ENCODE data around the gene PAPPA.

Gene PAPPA

DNA sequence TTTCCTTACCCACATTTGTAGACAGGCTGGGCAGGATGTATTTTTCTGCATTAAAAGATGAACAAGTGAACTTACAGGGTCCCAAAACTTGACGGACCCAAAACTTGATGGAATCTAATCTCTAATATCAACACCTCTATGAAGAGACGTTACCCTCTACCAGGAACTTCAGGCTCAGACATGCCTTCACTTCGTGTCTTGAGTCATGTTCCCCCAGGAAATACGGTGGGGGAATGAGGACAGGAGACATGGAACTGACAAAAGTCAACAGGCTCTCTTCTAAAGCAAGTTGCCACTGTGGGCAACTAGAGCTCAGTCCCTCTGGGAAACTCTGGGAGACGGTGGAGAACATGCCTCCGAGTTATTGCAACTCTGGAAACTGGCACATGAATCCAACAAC, 196.1 kb downstream of the PAPPA start:
- no peak for DNase-seq (ENCODE audit: low read depth)

DNA sequence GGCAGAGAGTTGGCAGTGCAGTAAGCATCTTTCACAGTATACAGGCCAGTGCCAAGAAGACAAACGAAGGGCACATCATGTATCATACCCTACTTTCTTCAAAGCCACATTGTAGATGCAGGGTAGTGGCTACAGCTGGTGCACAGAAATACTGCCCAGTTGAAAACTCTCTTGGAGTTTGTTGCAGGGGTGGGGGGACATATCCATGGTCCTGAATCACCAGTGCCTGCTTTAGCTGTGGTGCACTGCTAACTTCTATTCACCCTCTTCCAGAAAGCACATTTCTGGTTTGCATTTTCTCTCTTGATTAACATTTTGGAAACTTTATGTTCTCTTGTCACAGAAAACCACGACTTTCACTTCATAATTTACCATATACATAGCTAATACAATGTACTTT, 196.6 kb downstream of the PAPPA start:
- DNase-seq (ENCODE audit: low read depth) = no peak

DNA sequence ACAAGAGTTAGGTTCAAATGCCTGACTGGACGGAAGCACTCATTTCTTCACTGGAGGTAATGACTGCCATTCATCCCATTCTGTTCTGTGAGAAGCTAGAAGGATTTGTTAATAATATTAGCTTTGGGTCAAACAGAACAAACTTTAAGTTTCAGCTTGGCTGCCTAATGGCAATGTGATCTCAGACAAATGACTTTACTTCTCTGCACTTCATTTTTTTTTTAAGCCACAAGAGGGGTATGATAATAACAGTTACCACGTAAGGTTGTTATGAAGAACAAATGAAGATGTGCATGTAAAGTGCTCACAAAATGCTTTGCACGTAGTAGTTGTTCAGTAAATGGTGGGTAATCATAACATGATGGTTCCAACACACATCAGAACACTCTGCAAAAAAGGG, 199.4 kb downstream of the PAPPA start:
- DNase-seq (ENCODE audit: low read depth) = no peak

DNA sequence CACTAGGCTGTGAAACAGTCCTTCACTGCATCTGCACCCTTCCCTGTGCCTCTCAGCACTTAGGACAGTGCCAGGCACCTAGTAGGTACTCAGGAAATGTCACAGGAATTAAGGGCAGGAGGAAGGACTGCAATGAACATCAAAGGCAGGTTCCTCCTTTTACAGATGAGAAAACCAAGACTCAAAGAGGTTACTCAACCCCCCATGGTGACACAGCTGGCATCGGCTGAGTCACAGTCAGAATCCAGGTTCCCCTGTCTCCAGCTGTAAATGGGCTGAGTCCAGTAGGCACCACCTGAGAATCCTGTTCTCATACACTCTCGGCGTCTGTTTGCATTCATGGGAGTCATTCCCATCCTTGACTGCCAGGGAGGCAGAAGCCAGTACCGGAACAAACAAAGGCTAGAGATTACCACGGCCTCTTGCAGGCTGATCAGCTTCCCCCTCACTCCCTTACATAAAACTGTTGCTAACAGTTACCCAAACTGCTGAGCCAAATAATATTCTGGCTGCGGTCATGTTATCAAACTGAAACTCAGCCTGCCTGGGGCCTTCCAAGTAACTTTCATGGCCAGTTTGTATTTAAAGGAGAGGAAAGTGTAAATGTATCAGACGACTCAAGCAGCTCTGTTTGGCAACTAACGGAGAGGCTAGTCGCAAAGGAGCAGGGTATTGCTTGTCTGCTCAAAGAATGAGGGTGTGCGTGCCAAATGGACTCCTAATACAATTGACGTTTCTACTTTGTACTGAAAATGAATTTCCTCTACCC, 201.7 kb downstream of the PAPPA start:
- peak; percentile 24 for DNase-seq (ENCODE audit: low read depth)

DNA sequence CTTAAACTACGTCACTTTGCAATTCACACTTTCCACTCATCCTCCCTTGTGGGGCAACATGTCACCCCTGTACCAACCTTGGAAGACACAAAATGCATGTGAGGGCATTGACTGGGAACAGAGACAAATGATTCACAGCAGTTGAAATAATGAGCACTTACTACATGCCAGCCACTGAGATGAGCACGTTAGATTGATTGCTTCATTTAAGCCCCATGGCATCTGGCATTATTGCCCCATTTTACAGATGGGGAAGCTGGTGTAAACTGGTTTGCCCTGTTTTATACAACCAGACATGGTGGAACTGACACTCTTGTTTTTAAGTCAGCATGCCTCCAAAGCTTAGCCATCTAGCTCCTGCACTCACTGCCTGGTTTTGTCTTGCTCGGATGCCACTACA, 204.7 kb downstream of the PAPPA start:
- DNase-seq (ENCODE audit: low read depth) = peak; percentile 46

DNA sequence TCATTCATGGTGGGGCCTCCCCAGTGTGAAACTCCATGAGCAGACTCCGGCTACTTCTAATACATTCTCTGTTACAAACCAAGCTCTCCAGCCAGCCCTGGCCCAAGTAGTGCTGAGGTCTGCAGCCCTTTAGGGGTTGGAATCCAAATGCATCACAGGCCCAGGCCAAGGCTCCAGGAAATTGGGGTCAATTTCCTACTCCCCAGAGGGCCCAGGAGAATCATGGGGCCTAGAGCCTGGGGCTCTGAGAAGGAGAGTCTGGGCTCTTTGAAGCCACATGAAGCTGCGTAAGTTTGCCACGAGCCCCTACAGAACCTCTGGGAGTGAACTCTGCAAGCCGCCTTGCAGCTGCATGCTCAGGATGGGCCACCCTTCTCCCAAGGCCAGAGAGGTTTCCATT, 206.4 kb downstream of the PAPPA start:
- DNase-seq (ENCODE audit: low read depth) = no peak

DNA sequence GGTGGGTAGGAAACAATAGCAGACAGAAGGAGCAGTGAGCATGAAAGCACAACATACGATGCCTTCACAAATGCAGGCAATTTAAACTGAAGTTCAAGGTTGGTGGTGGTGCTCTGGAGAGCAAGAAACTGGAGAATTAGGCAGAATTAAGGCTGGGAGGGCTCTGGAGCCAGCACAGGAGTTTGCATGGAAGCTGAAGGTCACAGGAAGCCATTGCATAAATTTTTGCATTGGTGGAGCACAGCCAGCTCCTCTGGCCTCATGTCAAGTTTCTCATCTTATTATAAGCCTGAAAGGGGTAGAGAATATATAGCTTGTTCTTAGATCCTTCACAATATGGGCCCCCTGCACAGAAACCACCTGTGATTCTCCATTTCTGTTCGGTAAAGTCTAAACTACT, 207.4 kb downstream of the PAPPA start:
- DNase-seq (ENCODE audit: low read depth) = no peak

DNA sequence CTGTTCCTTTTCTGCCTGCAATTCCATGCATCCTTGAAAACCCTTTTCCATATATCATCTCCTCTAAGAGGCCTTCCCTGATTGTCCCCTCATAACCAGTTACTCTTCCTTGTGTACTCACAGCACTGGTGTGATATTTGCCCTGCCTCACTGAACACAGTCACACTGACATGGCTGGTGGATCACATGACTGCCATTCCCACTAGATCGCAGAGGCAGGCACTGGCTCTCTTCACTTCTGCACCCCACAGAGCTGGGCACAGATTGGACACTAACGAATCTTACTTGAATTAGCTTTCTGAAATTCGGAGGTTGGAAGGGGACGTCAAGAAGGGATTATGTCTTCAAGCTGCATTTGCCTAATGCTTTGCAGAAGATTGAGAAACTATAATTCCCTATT, 208.0 kb downstream of the PAPPA start:
- DNase-seq (ENCODE audit: low read depth) = no peak

DNA sequence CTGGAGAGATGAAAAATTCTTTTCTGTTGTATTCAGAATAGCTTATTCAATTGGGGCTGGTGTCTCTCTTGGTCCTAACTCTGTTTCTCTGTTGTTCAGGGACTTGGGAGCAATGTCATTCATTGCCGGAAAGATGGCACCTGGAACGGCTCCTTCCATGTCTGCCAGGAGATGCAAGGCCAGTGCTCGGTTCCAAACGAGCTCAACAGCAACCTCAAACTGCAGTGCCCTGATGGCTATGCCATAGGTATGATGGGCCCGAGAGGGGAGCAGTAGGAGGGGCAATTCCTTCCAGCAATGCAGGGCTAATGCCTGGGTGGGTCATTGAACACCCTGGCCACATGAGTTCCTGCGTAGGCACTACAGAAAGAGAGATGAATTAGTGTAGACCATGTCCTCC, 208.9 kb downstream of the PAPPA start:
- DNase-seq (ENCODE audit: low read depth) = no peak

DNA sequence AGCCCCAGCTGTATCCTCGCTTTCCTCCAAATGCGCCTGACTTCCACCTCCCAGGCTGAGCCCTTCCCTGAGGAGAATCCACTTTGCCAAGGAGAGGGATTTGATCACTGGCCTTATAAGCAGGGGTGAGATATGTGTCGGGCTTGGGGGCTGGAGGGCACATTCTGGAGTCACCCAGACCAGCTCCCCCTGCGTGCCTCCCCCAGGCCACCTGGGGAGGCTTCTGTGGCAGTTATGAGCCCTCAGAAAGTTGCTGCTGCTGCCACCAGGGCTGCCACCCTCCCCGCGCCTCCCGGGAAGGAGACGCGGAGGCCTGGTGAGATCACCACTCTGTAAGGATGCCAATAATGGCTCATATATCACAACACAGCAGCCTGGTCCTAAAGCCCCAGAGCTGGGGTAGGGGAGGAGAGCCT, 211.5 kb downstream of the PAPPA start:
- peak; percentile 57 for DNase-seq (ENCODE audit: low read depth)

DNA sequence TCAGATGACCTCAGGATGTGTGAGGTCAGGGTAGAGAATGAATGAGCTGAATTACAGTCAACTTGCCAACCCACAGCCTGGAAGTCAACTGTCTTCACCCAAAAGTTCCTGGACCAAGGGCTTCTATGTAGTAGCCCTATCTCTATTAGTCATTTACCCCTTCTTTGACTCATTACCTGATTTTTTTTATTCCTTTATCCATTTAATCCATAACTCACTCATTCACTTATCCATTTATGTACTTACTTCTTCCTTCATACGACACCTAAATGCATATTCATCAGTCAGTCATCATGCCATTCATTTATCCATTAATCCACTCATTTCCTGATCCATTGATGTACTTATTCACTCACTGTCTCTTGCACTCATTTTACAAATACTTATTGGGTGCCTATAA, 212.7 kb downstream of the PAPPA start:
- no peak for DNase-seq (ENCODE audit: low read depth)

DNA sequence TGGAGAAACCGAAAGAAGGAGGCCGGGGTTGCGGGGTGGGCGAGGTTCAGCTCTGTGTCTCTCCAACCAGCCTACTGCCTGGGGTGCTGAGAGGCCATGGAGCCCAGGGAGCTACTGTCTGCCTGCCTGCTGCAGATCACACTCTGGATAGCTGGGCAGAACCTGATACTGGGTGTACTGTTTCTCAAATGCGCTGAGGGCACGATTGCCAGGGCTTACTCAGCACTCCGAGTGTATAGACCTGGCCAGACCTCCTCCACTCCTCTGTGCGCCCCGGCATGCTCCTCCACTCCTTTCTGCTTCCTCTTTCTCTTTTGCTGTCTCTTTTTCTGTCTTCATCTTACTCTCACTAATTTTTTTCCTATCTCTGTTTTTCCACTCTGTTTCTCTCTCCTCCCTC, 215.1 kb downstream of the PAPPA start:
- peak; percentile 66 for DNase-seq (ENCODE audit: low read depth)

DNA sequence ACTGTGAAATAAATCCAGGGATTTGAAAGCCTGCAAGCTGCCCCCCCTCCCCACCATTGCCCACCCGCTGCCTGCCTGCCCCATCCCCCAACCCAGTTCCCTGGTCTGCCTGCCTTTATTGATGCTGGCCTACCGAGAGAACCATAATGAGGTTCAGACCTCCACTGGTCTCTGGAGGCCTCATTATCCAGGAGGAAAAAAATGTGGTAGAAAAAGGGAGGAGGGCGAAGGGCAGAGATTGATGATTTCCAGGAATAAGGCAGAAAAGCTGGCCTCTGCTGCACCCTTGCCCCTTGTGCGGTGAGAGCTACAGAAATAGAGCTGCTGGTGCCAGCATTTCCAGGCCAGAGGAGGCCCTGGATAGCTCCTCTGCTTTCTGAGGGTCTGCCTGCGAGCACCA, 216.1 kb downstream of the PAPPA start:
- no peak for DNase-seq (ENCODE audit: low read depth)

DNA sequence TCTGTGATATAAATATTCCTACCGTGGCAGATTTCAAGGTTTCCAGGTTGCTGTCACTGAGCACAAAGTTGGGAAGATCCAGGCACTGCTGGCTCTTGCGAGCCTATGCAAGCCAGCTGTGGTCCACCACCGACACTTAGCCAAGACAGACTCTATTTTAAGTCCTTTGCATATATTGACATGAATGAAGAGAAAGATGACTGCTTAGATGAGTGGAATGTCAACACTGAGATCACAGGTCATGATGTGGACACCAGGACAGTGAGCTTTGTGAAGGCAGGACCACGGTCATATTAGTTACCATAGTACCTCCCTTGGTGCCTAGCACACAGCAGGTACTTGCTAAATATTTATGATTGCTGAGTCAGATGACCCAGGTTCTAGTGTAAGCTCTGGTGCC, 217.0 kb downstream of the PAPPA start:
- DNase-seq (ENCODE audit: low read depth) = no peak

DNA sequence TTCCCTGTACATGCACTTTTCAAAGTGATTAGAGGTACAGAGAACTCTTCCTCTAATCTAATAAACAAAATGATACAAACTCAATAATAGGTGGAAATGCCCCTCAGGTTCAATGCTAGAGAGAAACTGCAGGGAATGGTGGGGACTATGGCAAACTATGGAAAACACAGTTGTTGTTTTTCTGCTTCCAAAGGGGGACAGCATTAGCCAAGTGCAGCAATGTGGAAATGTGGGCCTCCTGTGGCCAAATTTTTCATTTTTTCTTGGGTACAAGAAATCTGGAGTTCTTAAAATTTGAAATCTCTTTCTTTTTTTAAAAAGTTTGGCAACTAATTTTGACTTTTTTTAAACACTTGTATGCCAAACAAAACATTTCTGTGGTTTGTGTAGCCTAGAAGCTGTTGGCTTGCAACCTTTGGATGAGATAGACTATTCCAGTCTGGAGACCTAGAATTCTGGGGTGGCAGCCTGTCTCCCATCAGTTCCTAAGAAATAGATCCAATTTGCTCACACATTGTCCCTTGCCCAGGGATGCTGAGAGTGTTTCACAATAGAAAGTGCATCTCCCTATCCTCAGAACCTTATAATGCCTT, 218.6 kb downstream of the PAPPA start:
- peak; percentile 72 for DNase-seq (ENCODE audit: low read depth)

DNA sequence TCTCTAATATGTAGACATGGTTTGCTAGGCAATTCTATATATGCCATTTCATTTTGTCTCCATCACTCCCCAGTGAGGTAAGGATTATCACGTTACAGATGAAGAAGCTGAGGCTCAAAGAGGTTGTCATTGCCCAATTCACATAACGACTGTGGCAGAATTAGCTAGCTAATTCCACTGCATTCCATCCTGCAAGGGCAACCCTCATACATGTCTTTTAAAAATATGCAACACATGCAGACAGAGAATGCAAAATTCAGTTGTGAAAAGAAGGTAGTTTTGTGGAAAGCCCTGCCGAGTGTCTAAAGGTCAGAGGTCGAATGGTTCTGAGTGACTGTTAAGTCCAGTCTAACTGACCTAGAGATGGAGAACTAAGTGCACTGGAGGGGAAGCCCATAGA, 219.2 kb downstream of the PAPPA start:
- DNase-seq (ENCODE audit: low read depth) = no peak

DNA sequence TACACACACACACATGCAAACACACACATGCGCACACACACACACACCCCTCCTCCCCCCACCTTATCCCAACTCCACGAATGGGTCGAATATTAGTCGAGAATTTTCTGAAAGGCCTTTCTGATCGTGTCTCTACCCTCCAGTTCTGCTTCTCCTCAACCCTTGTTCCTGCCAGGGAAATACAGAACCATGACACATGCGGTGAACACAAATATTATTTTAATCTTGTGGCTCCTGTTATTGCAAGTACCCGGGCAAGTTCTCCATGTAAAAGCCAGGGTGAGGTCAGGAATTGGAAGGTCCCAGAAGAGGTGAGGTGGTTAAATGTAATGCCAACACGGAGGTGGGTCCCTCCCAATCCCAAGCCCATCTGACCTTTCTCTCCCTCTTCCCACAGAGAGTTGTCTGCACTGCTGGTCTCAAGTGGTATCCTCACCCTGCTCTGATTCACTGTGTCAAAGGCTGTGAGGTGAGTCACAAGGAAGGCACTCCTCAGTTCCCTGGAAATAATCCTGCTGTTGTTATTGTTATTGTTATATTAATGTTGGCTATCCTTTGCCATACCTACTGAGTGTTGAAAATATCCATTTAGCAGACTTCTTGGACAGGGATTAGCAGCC, 223.7 kb downstream of the PAPPA start:
- peak; percentile 42 for DNase-seq (ENCODE audit: low read depth)

DNA sequence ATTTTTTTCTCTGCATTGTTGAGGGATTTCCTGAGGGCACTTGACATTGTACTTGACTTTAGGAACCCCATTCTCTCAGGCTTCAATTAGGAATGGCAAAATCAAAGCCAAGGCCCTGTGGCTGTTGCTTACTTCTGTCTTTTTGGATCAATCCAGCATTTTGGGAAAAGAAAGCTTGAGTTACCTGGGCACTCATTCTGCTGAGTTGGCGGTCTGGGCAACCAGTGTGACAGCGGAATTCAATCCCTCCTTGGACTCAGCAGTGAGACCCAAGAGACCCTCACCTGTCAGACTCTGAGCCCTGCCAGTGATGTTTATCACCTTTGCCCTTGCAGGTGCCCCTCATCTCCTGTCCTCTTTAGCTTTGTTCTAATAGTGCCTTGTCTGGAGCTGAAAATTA, 225.3 kb downstream of the PAPPA start:
- no peak for DNase-seq (ENCODE audit: low read depth)

DNA sequence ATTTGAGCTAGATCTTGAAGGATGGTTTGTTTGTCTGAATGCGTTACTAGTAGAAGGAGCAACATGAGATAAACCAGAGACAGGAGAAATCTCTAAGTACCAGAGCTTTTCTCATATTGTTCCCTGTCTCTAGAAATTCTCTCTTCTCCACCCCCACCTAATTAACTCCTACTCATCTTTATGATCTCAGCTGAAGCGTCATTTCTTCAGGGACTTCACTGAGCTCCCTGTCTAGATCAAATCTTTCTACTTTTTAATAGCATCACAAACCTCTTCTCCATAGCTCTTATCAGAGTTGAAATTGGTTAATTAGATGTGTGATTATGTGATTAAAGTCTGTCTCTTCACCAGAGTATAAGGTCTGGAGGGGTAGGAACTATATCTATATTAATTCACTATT, 226.2 kb downstream of the PAPPA start:
- no peak for DNase-seq (ENCODE audit: low read depth)

DNA sequence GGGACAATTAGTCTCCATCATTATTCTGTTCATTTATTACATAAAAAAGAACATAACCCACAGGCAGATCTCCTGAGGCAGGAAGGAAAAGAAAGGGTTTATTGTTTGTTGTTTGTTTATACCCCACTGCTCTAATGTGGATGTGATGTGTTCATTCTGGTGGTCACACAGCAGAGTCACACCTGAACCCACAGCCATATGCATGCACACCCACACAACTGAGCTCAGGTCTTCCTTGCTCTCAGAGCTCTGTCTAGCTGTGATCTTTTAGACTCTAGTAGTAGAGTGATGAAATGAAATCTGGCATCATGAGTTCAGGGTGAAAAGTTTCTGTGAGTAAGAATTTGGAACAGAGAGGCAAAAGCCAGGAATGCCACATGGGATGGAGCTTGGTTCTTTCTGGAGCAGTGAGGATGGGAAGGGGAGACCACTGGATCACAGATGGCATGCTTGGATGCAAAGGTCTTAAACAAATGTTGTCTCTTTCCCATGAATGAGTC, 227.0 kb downstream of the PAPPA start:
- DNase-seq (ENCODE audit: low read depth) = no peak

DNA sequence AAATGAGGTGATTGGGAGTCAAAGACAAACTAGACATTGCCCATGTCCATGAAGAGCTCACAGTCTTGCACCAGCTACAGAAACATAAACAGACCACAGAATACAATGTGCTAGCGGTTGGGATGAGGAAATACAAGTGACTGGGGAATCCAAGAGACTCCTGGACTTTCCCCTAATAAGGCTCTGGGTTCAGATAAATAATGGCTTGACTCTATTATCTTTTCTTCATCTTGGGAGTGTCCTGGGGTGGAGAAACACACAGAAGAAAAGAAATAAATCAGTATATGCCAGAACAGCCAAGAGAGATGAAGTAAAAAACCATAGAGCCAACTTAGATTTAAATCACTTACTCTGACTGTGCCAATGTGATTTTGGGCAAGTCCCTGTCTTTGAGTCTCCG, 227.8 kb downstream of the PAPPA start:
- peak; percentile 61 for DNase-seq (ENCODE audit: low read depth)

DNA sequence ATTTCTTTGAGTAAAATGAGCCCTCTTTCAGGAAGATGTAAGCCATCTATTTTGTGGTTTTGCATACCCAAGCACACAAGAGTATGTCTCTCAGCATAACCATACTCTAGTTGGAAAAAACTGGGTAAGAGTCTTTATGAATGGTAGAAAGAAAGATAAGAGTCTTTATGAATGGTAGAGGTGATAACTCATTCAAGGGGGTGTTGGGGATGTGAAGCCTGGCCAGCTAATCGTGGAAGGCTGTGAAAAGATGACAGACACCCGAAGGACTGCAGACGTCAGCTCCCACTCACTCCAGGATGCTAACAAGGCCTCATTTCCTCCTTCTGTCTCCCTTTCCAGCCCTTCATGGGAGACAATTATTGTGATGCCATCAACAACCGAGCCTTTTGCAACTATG, 228.5 kb downstream of the PAPPA start:
- no peak for DNase-seq (ENCODE audit: low read depth)

DNA sequence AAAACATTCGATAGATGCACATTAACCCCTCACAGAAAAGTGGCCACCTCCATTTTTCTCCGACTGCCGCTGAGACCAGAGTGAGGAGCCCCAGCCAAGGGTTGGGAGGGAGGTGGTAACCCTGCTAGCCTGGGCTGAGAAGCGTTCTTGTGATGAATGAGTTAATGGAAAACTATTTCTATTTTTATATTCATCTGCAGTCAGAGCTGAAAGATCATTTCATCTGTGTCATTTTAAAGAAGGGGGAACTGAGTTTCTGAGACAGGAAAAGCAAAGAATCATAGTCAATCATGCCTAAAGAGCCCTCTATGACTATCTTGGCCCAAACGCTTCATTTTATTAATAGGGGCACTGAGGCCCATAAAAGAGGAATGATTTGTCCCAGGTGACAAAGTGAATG, 229.5 kb downstream of the PAPPA start:
- DNase-seq (ENCODE audit: low read depth) = no peak

DNA sequence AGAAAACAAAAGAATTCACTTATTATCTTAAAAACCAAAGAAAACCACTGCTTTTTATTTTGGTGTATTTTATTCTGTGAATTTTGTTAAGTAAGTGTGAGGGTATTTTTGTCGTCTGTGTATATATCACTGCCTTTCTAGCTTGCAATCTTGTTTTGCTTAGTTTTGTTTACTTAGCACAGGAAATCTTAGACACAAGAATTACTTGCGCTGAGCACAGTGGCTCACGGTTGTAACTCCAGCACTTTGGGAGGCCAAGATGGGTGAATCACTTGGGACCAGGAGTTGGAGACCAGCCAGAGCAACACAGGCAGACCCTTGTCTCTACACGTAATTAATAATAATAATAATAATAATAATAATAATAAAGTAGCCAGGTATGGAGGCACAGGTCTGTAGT, 230.3 kb downstream of the PAPPA start:
- DNase-seq (ENCODE audit: low read depth) = peak; percentile 45
